Lower lobe of right lung (tissue), 2 donors: Measurements from ENCODE around the gene LRRC15. TPM values are rescaled to one million over a fixed set of nuclear protein-coding genes. Genes with fewer than 3 reads are reported as not detected.

Experiments used
- ATAC-seq, 2 donors: fragments of 200-7000 bp; cut with Tn5 transposase; one replicate each; pipeline ENCODE4 v1.9.1; 2020 to 2022; ENCODE audit warnings: mild to moderate bottlenecking in 2 of 2, moderate library complexity in 2 of 2
- DNase-seq: peaks from one replicate; pipeline ENCODE4 v3.0.0-alpha.2; 2020
- H3K27ac ChIP-seq: fragments of 200-600 bp; one replicate; pipeline ENCODE4 v1.8.0; 2022
- H3K27me3 ChIP-seq: fragments of 200-600 bp; one replicate; pipeline ENCODE4 v1.8.0; 2022; ENCODE audit warnings: low read depth
- H3K36me3 ChIP-seq: fragments of 200-600 bp; one replicate; pipeline ENCODE4 v1.8.0; 2022; ENCODE audit warnings: mild to moderate bottlenecking
- H3K4me1 ChIP-seq: fragments of 200-600 bp; one replicate; pipeline ENCODE4 v1.8.0; 2022
- H3K4me3 ChIP-seq: fragments of 200-600 bp; one replicate; pipeline ENCODE4 v1.8.0; 2022; ENCODE audit warnings: mild to moderate bottlenecking
- H3K9me3 ChIP-seq: fragments of 200-600 bp; one replicate; pipeline ENCODE4 v1.8.0; 2022
- intact Hi-C: fragments of 100-400 bp; cut with DNase I; formaldehyde crosslinking; loops from one replicate; pipeline ENCODE4 v1.11.0; 2022
- total RNA-seq: library from RNA; stranded (reverse); fragmentation: NEBNext Ultra II Directional; extraction: Animal tissue kit (Norgen Biotek cat#: 25700); gene quantifications from one replicate; pipeline ENCODE4 v1.2.1, GENCODE V29; 2021
- TF ChIP-seq, protein P1 (sequence below): fragments of 200-600 bp; IDR thresholded peaks from one replicate; pipeline ENCODE4 v1.8.0; 2022; ENCODE audit warnings: antibody characterized with exemption, mild to moderate bottlenecking
- donor health status: DM: no; HTN: yes; CAD: no; lungs with severe emphysema.

The LRRC15 gene
- total RNA-seq, 1 donor from 2014 or later: 0.24 TPM

- Histone ChIP-seq H3K4me3 (no peak overlapping the region), H3K27me3 (peaks cover 25% of the 10 kb centered on the region), H3K36me3 (no peaks in the 10 kb centered on the region), H3K9me3 (no peaks in the 10 kb centered on the region), H3K4me1 (peaks cover 10% of the 10 kb centered on the region), H3K27ac (no peak overlapping the region)
- ATAC-seq (no peak), DNase-seq (no peak)
- intact Hi-C loops: no loop called here
- TF ChIP-seq, protein P1, sequence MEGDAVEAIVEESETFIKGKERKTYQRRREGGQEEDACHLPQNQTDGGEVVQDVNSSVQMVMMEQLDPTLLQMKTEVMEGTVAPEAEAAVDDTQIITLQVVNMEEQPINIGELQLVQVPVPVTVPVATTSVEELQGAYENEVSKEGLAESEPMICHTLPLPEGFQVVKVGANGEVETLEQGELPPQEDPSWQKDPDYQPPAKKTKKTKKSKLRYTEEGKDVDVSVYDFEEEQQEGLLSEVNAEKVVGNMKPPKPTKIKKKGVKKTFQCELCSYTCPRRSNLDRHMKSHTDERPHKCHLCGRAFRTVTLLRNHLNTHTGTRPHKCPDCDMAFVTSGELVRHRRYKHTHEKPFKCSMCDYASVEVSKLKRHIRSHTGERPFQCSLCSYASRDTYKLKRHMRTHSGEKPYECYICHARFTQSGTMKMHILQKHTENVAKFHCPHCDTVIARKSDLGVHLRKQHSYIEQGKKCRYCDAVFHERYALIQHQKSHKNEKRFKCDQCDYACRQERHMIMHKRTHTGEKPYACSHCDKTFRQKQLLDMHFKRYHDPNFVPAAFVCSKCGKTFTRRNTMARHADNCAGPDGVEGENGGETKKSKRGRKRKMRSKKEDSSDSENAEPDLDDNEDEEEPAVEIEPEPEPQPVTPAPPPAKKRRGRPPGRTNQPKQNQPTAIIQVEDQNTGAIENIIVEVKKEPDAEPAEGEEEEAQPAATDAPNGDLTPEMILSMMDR: no peak
Observed at GRCh38 chr3:194336601-194337355, 32.8 kb downstream of the LRRC15 start.

- H3K9me3 ChIP-seq: no peaks in the 10 kb centered on the region
- peaks cover 31% of the 10 kb centered on the region for H3K27me3 ChIP-seq
- peaks cover 10% of the 10 kb centered on the region for H3K4me1 ChIP-seq
- TF ChIP-seq, protein P1: no peak
- intact Hi-C loops: no loop called here
- ATAC-seq (no peak), DNase-seq (no peak)
- no peaks in the 10 kb centered on the region for H3K36me3 ChIP-seq
- peak overlapping the region; percentile 53 for H3K4me3 ChIP-seq
- no peak overlapping the region for H3K27ac ChIP-seq
Observed at GRCh38 chr3:194333981-194334320, 35.6 kb downstream of the LRRC15 start.

DNA sequence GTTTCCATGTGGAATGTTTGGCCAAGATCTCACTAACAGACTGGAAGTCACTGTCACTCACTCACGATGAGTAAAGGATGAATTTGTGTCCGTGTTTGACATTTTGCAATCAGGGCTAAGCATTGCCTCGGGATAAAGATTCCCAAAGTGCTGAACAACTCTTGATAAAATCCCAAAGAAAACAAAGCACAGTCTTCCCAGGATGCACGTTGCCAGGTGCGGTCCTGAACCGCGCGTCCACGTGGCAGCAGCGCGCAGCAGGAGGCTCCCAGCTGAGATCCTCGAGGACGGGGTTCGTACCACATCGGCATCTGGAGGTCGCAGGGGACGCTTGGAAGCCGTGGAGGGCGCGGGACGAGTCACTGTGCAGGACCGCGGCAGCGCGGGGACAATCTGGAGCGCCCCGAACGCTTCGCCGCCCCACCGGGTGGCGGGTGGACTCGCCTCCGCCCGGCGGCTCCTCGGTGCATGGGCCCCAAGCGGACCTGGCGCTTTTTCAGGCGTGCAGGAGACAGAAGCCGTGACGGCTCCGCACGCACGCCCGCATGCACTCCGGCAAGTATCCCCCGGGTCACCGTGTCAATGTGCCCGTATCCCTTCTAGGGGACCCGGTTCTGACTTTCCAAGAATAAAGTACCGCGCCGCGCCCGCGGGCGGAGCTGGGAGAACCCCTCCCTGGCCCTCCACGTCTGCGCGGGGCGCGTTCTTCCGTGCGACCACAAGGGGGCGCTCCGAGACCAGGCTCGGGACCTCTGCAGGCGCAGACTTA lies 36.1 kb downstream of the LRRC15 start:
- no peak overlapping the region for H3K27ac ChIP-seq
- H3K4me3 ChIP-seq: peak overlapping the region; percentile 53
- H3K9me3 ChIP-seq: no peaks in the 10 kb centered on the region
- peak; percentile 91 for DNase-seq
- intact Hi-C loops: no loop called here
- no peaks in the 10 kb centered on the region for H3K36me3 ChIP-seq
- peaks cover 31% of the 10 kb centered on the region for H3K27me3 ChIP-seq
- peaks cover 10% of the 10 kb centered on the region for H3K4me1 ChIP-seq
- TF ChIP-seq, protein P1: peak; percentile 99
- peak; percentile 96 for ATAC-seq

- TF ChIP-seq, protein P1: no peak
- Histone ChIP-seq H3K9me3 (no peaks in the 10 kb centered on the region), H3K36me3 (no peaks in the 10 kb centered on the region), H3K4me1 (peaks cover 10% of the 10 kb centered on the region), H3K4me3 (no peak overlapping the region), H3K27ac (no peak overlapping the region), H3K27me3 (peaks cover 31% of the 10 kb centered on the region)
- DNase-seq: no peak
- intact Hi-C loops: no loop called here
- no peak for ATAC-seq
Observed at GRCh38 chr3:194332858-194333211, 36.7 kb downstream of the LRRC15 start.

DNA sequence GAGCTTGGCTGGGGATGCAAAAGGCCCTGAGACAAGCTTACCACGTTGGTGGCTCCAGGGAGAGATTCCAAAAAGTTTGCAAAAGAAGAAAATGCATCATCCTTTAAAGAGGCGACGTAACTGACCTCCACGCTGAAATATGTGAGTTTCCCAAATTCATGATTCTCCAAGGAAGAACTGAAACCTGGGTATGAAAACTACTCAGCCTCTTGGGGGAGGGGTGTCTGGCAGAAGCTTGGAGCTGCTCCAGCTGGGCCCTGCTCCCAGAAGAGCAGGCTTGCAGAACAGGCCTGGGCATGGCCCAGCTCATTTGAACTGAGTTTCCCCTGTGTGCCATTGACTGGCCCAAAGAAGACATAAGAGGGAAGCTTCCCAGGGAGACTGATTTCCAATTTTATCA lies 39.0 kb downstream of the LRRC15 start:
- Histone ChIP-seq H3K36me3 (no peaks in the 10 kb centered on the region), H3K27me3 (peaks cover 31% of the 10 kb centered on the region), H3K4me1 (peaks cover 10% of the 10 kb centered on the region), H3K4me3 (no peak overlapping the region), H3K27ac (no peak overlapping the region), H3K9me3 (no peaks in the 10 kb centered on the region)
- DNase-seq (peak; percentile 59), ATAC-seq (no peak)
- intact Hi-C loops: no loop called here
- TF ChIP-seq, protein P1: no peak
